Peyer's patch (tissue), 4 donors: Measurements from ENCODE around the gene UACA.

Source experiments
- POLR2A ChIP-seq, 2 donors: fragments of 450-650 bp; IDR thresholded peaks; one replicate each; pipeline ENCODE4 v1.5.1; 2017; ENCODE audit warnings: antibody characterized with exemption in 2 of 2, mild to moderate bottlenecking in 2 of 2, moderate library complexity in 2 of 2
- TF ChIP-seq, protein P1 (sequence below), 6 experiments: fragments of 450-650 bp in 4 of 6; fragments of 200-600 bp in 2 of 6; sonication (generic) in 1 of 6; IDR thresholded peaks; one replicate each; pipeline ENCODE4 v1.5.1; 2017 to 2019; ENCODE audit warnings: antibody characterized with exemption in 6 of 6, mild to moderate bottlenecking in 3 of 6, moderate library complexity in 1 of 6

DNA sequence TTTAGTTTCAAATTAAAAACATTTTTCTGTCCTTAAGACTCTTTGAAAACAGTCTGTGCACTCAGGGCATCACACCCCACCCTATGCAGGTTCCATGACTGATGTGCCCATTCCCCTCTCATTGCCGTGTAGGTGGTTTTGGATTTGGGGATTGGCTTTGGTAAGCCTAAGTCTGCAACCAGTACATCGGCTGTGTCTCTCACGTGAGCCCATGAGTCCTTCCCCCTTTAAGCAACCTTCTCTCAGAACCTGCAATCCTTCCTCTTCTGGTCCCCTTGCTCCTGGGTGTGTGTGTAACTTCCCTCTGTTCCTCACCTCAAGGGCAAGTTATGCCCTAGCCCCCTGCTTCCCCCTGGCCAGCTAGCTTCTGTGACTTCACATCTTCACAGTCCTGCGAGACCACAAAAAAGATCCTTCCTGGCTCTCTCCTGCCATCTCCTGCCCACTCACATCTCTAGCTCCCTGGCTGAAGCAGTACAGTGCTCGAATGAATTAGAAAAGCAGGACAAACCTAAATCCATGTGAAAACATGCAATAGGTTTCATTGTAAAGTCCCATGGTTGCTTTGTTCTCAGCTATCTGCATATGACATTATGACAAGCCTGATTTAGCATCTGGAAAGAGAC, 126.7 kb downstream of the UACA start:
- TF ChIP-seq, protein P1, sequence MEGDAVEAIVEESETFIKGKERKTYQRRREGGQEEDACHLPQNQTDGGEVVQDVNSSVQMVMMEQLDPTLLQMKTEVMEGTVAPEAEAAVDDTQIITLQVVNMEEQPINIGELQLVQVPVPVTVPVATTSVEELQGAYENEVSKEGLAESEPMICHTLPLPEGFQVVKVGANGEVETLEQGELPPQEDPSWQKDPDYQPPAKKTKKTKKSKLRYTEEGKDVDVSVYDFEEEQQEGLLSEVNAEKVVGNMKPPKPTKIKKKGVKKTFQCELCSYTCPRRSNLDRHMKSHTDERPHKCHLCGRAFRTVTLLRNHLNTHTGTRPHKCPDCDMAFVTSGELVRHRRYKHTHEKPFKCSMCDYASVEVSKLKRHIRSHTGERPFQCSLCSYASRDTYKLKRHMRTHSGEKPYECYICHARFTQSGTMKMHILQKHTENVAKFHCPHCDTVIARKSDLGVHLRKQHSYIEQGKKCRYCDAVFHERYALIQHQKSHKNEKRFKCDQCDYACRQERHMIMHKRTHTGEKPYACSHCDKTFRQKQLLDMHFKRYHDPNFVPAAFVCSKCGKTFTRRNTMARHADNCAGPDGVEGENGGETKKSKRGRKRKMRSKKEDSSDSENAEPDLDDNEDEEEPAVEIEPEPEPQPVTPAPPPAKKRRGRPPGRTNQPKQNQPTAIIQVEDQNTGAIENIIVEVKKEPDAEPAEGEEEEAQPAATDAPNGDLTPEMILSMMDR (IDR thresholded peaks at IDR 0.05), result no peak
- no peak for TF ChIP-seq POLR2A (IDR thresholded peaks at IDR 0.05)
